ENCODE results near the gene XRN1. TPM values are rescaled to one million over a fixed set of nuclear protein-coding genes. Genes with fewer than 3 reads are reported as not detected.
"Not testable (repeated sequence)": the region's sequence is repeated elsewhere in the genome, so short reads cannot be mapped to it uniquely, and the experiment has no call there.

XRN1 gene
- total RNA-seq, 1 donor from 2014 or later, result 36.7 TPM

- Histone ChIP-seq H3K9ac (ENCODE audit: low read length) (no peak overlapping the region), H3K79me2 (ENCODE audit: insufficient read depth, low read length) (no peaks in the 10 kb centered on the region), H3K4me3 (ENCODE audit: insufficient read depth, low read depth, low read length) (no peak overlapping the region), H3K27ac (ENCODE audit: low read depth, low read length) (no peak overlapping the region), H3K36me3 (ENCODE audit: insufficient read depth, low read length) (peaks cover 21% of the 10 kb centered on the region), H3K4me1 (ENCODE audit: insufficient read depth, low read length) (no peaks in the 10 kb centered on the region), H3K4me2 (ENCODE audit: low read length) (no peak overlapping the region), H2AFZ (ENCODE audit: low read depth, low read length) (no peak overlapping the region), H3K27me3 (ENCODE audit: insufficient read depth, low read length) (no peaks in the 10 kb centered on the region), H4K20me1 (ENCODE audit: insufficient read depth, low read length) (no peaks in the 10 kb centered on the region), H3K9me3 (ENCODE audit: insufficient read depth, low read depth, low read length) (no peaks in the 10 kb centered on the region)
- Mint-ChIP-seq H3K4me3 (ENCODE audit: unreplicated experiment) (no peak overlapping the region), H3K36me3 (ENCODE audit: low read depth, unreplicated experiment) (peaks cover 12% of the 10 kb centered on the region), H3K4me1 (ENCODE audit: low read depth, unreplicated experiment) (peaks cover 8% of the 10 kb centered on the region), H3K27me3 (ENCODE audit: low read depth, unreplicated experiment) (no peaks in the 10 kb centered on the region), H3K27ac (ENCODE audit: unreplicated experiment) (no peak overlapping the region), H3K9me3 (ENCODE audit: unreplicated experiment) (no peaks in the 10 kb centered on the region)
- FAIRE-seq, result no peak
- peak; percentile 20 for DNase-seq (ENCODE audit: low read depth)
- TF ChIP-seq, protein P1, sequence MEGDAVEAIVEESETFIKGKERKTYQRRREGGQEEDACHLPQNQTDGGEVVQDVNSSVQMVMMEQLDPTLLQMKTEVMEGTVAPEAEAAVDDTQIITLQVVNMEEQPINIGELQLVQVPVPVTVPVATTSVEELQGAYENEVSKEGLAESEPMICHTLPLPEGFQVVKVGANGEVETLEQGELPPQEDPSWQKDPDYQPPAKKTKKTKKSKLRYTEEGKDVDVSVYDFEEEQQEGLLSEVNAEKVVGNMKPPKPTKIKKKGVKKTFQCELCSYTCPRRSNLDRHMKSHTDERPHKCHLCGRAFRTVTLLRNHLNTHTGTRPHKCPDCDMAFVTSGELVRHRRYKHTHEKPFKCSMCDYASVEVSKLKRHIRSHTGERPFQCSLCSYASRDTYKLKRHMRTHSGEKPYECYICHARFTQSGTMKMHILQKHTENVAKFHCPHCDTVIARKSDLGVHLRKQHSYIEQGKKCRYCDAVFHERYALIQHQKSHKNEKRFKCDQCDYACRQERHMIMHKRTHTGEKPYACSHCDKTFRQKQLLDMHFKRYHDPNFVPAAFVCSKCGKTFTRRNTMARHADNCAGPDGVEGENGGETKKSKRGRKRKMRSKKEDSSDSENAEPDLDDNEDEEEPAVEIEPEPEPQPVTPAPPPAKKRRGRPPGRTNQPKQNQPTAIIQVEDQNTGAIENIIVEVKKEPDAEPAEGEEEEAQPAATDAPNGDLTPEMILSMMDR (IDR thresholded peaks at IDR 0.05; ENCODE audit: insufficient read depth, low read depth, low read length), result no peak
- no peak for TF ChIP-seq EZH2 (IDR thresholded peaks at IDR 0.05; ENCODE audit: insufficient read depth, low read length)
Observed at GRCh38 chr3:142354076-142354475, 93.8 kb downstream of the XRN1 start.

- no peak overlapping the region for H3K27ac ChIP-seq (ENCODE audit: low read depth, low read length)
- H2AFZ ChIP-seq (ENCODE audit: low read depth, low read length), result no peak overlapping the region
- H3K27ac Mint-ChIP-seq (ENCODE audit: unreplicated experiment), result peak overlapping the region; percentile 9
- peaks cover 21% of the 10 kb centered on the region for H3K36me3 ChIP-seq (ENCODE audit: insufficient read depth, low read length)
- H3K4me2 ChIP-seq (ENCODE audit: low read length), result peak overlapping the region; percentile 37
- peaks cover 8% of the 10 kb centered on the region for H3K4me1 Mint-ChIP-seq (ENCODE audit: low read depth, unreplicated experiment)
- H3K27me3 Mint-ChIP-seq (ENCODE audit: low read depth, unreplicated experiment), result no peaks in the 10 kb centered on the region
- H4K20me1 ChIP-seq (ENCODE audit: insufficient read depth, low read length), result no peaks in the 10 kb centered on the region
- H3K9me3 ChIP-seq (ENCODE audit: insufficient read depth, low read depth, low read length), result no peaks in the 10 kb centered on the region
- H3K9me3 Mint-ChIP-seq (ENCODE audit: unreplicated experiment), result no peaks in the 10 kb centered on the region
- no peak overlapping the region for H3K4me3 Mint-ChIP-seq (ENCODE audit: unreplicated experiment)
- H3K9ac ChIP-seq (ENCODE audit: low read length), result no peak overlapping the region
- no peak overlapping the region for H3K4me3 ChIP-seq (ENCODE audit: insufficient read depth, low read depth, low read length)
- peaks cover 14% of the 10 kb centered on the region for H3K36me3 Mint-ChIP-seq (ENCODE audit: low read depth, unreplicated experiment)
- no peak for TF ChIP-seq EZH2 (IDR thresholded peaks at IDR 0.05; ENCODE audit: insufficient read depth, low read length)
- TF ChIP-seq, protein P1 (IDR thresholded peaks at IDR 0.05; ENCODE audit: insufficient read depth, low read depth, low read length), result no peak
- H3K79me2 ChIP-seq (ENCODE audit: insufficient read depth, low read length), result no peaks in the 10 kb centered on the region
- H3K27me3 ChIP-seq (ENCODE audit: insufficient read depth, low read length), result no peaks in the 10 kb centered on the region
- H3K4me1 ChIP-seq (ENCODE audit: insufficient read depth, low read length), result no peaks in the 10 kb centered on the region
- DNase-seq (ENCODE audit: low read depth), result peak; percentile 50
- no peak for FAIRE-seq
Observed at GRCh38 chr3:142353571-142353970, 94.3 kb downstream of the XRN1 start.

DNA sequence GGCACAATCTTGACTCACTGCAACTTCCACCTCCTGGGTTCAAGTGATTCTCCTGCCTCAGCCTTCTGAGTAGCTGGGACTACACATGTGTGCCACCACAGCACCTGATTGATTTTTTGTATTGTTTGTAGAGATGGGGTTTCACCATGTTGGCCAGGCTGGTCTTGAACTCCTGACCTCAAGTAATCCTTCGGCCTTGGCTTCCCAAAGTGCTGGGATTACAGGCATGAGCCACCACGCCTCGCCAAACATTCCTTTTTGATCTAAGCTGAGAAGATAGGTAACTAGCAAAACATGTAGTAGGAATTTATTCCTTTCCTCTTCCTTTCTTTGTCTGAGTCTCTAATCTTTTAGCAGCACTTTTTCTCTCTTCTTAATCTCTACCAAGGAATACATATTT lies 95.1 kb downstream of the XRN1 start:
- H3K4me2 ChIP-seq (ENCODE audit: low read length); H3K27ac ChIP-seq (ENCODE audit: low read depth, low read length); H3K9ac ChIP-seq (ENCODE audit: low read length); H3K4me1 Mint-ChIP-seq (ENCODE audit: low read depth, unreplicated experiment); FAIRE-seq; H3K27me3 Mint-ChIP-seq (ENCODE audit: low read depth, unreplicated experiment); H2AFZ ChIP-seq (ENCODE audit: low read depth, low read length); H3K9me3 Mint-ChIP-seq (ENCODE audit: unreplicated experiment); H3K4me3 Mint-ChIP-seq (ENCODE audit: unreplicated experiment); H4K20me1 ChIP-seq (ENCODE audit: insufficient read depth, low read length); H3K4me1 ChIP-seq (ENCODE audit: insufficient read depth, low read length); H3K9me3 ChIP-seq (ENCODE audit: insufficient read depth, low read depth, low read length); H3K4me3 ChIP-seq (ENCODE audit: insufficient read depth, low read depth, low read length); H3K79me2 ChIP-seq (ENCODE audit: insufficient read depth, low read length); H3K27ac Mint-ChIP-seq (ENCODE audit: unreplicated experiment); H3K27me3 ChIP-seq (ENCODE audit: insufficient read depth, low read length): not testable (repeated sequence)
- peaks cover 21% of the 10 kb centered on the region for H3K36me3 ChIP-seq (ENCODE audit: insufficient read depth, low read length)
- H3K36me3 Mint-ChIP-seq (ENCODE audit: low read depth, unreplicated experiment), result peaks cover 14% of the 10 kb centered on the region
- peak; percentile 6 for DNase-seq (ENCODE audit: low read depth)
